Activated B cell treated with CpG ODN at 0.5 μM for 24 hours (primary cell): Measurements from ENCODE around the gene ZBTB2. TPM values are rescaled to one million over a fixed set of nuclear protein-coding genes. Genes with fewer than 3 reads are reported as not detected.

Experiments used
- ATAC-seq: fragments of 200-7000 bp; cut with Tn5 transposase; one replicate; pipeline ENCODE4 v1.10.0; 2021; ENCODE audit warnings: low read depth, mild to moderate bottlenecking, moderate library complexity
- CTCF ChIA-PET: fragments of 350-600 bp; sonication (Branson Sonifier 250); formaldehyde crosslinking; loops from one replicate; lab custom pipeline; 2021; ENCODE audit warnings: antibody characterized with exemption; lab: Charles Lee
- POLR2A ChIA-PET: fragments of 350-600 bp; sonication (Branson Sonifier 250); formaldehyde crosslinking; loops from one replicate; lab custom pipeline; 2021; ENCODE audit warnings: antibody characterized with exemption; lab: Charles Lee
- DNase-seq: peaks from one replicate; pipeline ENCODE4 v3.0.0; 2022
- H3K27ac Mint-ChIP-seq: one replicate; pipeline ENCODE4 v1.8.0; 2020; ENCODE audit warnings: mixed read lengths
- H3K27me3 Mint-ChIP-seq: one replicate; pipeline ENCODE4 v1.8.0; 2021; ENCODE audit warnings: mixed read lengths
- H3K36me3 Mint-ChIP-seq: one replicate; pipeline ENCODE4 v1.8.0; 2021; ENCODE audit warnings: low read depth, mixed read lengths
- H3K4me1 Mint-ChIP-seq: one replicate; pipeline ENCODE4 v1.8.0; 2021; ENCODE audit warnings: mixed read lengths
- H3K4me3 Mint-ChIP-seq: one replicate; pipeline ENCODE4 v1.8.0; 2020; ENCODE audit warnings: mild to moderate bottlenecking, mixed read lengths
- H3K9me3 Mint-ChIP-seq: one replicate; pipeline ENCODE4 v1.8.0; 2020; ENCODE audit warnings: mixed read lengths
- intact Hi-C: fragments of 100-400 bp; cut with micrococcal nuclease; formaldehyde crosslinking; loops from one replicate; pipeline ENCODE4 v1.15.1; 2024
- total RNA-seq: library from RNA; stranded (reverse); gene quantifications from 2 replicates; pipeline ENCODE4 v1.2.3, GENCODE V29; 2022
- TF ChIP-seq, protein P1 (sequence below): fragments of 200-600 bp; IDR thresholded peaks from one replicate; pipeline ENCODE4 v1.8.0; 2022; ENCODE audit warnings: antibody characterized with exemption, mild to moderate bottlenecking

The ZBTB2 gene
- total RNA-seq, 1 donor from 2014 or later, result 17.3 TPM

DNA sequence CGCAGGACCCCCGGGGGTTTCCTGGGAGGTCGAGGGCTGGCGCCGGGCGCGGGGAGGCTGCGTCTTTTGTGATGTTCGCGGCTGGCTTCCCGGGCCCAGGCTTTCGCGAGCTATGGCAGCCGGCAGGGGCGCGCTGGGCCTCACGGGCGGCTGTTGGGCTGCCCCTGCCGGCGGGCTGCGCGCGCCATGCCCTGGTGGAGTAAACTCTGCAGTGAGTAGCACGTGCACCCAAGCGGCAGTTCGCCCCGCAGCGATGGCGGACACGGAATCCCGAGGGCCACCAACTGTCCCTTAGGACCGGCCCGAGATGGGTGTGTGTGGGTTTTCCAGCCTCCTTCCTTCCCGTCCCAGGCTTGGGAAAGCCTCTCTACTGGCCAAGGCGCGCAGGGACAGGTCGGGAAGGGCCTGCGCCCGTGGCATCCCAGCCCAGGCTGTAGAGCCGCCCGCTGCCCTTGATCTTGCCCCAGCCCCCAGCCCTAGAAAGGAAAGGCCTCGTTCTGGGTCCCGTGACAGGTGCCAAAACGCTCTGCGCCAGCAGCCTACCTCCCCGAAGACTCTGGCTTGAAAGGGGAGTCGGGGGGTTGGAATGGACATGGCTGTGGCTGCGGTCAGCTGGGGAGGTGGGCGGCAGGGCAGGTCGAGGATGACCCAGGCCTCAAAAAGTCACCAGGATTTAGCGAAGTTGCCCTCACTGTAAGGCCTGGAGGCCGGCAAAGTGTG lies 49.7 kb downstream of the ZBTB2 start:
- ChIA-PET POLR2A (no interaction called here), CTCF (no interaction called here)
- Mint-ChIP-seq H3K36me3 (no peaks in the 10 kb centered on the region), H3K27me3 (peaks cover 2% of the 10 kb centered on the region), H3K9me3 (no peaks in the 10 kb centered on the region), H3K4me1 (no peaks in the 10 kb centered on the region), H3K4me3 (no peak overlapping the region), H3K27ac (no peak overlapping the region)
- TF ChIP-seq, protein P1, sequence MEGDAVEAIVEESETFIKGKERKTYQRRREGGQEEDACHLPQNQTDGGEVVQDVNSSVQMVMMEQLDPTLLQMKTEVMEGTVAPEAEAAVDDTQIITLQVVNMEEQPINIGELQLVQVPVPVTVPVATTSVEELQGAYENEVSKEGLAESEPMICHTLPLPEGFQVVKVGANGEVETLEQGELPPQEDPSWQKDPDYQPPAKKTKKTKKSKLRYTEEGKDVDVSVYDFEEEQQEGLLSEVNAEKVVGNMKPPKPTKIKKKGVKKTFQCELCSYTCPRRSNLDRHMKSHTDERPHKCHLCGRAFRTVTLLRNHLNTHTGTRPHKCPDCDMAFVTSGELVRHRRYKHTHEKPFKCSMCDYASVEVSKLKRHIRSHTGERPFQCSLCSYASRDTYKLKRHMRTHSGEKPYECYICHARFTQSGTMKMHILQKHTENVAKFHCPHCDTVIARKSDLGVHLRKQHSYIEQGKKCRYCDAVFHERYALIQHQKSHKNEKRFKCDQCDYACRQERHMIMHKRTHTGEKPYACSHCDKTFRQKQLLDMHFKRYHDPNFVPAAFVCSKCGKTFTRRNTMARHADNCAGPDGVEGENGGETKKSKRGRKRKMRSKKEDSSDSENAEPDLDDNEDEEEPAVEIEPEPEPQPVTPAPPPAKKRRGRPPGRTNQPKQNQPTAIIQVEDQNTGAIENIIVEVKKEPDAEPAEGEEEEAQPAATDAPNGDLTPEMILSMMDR, result no peak
- ATAC-seq (no peak), DNase-seq (no peak)
- intact Hi-C loops, result no loop called here

DNA sequence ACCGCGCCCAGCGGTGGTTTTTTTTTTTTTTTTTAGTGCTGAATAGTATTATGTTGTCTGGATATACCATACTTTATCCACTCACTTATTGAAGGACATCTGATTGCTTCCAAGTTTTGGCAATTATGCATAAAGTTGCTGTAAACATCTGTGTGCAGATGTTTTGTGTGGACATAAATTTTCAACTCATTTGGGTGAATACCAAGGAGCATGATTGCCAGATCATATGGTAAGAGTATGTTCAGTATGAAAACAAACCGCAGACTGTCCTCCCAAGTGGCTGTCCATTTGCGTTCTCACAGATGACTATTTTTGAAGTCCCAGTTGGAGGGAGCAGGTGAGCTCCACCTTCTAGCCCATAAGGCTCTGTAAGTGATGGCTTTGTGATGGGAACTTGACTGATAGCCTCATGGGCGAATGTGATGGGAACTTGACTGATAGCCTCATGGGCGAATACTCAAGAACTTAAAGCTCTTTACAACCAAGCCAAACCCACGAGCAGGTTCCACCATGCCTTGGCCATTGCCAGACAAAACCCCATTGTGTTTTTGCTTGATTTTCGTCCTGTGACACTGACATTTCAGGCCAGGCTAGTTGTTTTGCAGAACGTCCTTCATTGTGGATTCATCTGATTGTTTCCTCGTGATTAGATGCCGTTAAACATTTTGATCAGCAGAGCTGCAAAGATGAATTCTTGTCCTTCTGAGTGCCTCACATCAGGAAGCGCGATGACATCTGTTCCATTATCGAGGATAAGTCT lies 51.0 kb downstream of the ZBTB2 start:
- intact Hi-C loops, result no loop called here
- peaks cover 2% of the 10 kb centered on the region for H3K27me3 Mint-ChIP-seq
- TF ChIP-seq, protein P1, result no peak
- CTCF ChIA-PET, result no interaction called here
- H3K36me3 Mint-ChIP-seq, result no peaks in the 10 kb centered on the region
- DNase-seq (no peak), ATAC-seq (no peak)
- peaks cover 5% of the 10 kb centered on the region for H3K9me3 Mint-ChIP-seq
- H3K4me1 Mint-ChIP-seq, result no peaks in the 10 kb centered on the region
- H3K4me3 Mint-ChIP-seq, result no peak overlapping the region
- H3K27ac Mint-ChIP-seq, result no peak overlapping the region
- POLR2A ChIA-PET, result no interaction called here

DNA sequence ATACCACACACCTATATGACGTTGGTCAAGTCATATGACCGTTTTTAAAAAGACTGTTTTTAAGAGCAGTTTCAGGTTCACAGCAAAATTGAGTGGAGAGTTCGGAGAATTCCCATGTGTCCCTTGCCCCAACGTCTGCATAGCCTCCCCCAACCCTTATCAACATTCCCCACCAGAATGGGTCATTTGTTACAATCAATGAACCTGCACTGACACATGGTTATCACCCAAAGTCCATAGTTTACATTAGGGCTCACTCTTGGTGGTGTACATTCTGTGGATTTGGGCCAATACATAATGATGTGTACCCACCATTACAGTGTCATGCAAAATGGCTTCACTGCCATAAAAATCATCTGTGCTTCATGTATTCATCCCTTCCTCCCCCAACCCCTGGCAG lies 52.0 kb downstream of the ZBTB2 start:
- H3K4me3 Mint-ChIP-seq, result no peak overlapping the region
- peaks cover 5% of the 10 kb centered on the region for H3K9me3 Mint-ChIP-seq
- ATAC-seq (no peak), DNase-seq (no peak)
- intact Hi-C loops, result no loop called here
- TF ChIP-seq, protein P1, result no peak
- ChIA-PET POLR2A (no interaction called here), CTCF (no interaction called here)
- no peaks in the 10 kb centered on the region for H3K36me3 Mint-ChIP-seq
- peaks cover 4% of the 10 kb centered on the region for H3K27me3 Mint-ChIP-seq
- no peak overlapping the region for H3K27ac Mint-ChIP-seq
- peaks cover 3% of the 10 kb centered on the region for H3K4me1 Mint-ChIP-seq

DNA sequence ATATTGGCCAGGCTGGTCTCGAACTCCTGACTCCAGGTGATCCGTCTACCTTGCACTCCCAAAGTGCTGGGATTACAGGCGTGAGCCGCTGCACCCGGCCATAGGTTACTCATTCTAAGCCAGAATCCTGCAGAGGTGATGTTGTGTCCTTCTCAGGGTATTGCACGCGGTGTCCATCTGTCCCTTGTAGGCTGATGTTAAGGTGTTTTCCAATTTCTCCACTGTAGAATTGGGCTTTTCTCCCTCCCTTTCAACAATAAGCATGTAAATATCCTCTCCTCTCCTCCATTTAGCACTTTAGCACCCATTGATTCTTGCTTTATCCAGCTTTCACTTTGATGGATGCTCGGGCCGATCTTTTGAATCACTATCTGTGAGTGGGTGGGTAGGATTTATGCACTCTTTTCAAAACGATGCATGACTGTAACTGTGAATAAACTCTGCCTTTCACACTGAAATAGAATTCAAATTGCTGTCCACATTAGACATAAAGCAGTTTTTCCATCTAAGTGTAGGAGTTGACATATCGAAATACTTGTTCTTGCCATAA lies 52.6 kb downstream of the ZBTB2 start:
- TF ChIP-seq, protein P1, result no peak
- DNase-seq (no peak), ATAC-seq (no peak)
- Mint-ChIP-seq H3K4me3 (no peak overlapping the region), H3K4me1 (peaks cover 3% of the 10 kb centered on the region), H3K36me3 (no peaks in the 10 kb centered on the region), H3K27me3 (peaks cover 4% of the 10 kb centered on the region), H3K9me3 (peaks cover 5% of the 10 kb centered on the region), H3K27ac (no peak overlapping the region)
- ChIA-PET CTCF (no interaction called here), POLR2A (no interaction called here)
- intact Hi-C loops, result no loop called here

DNA sequence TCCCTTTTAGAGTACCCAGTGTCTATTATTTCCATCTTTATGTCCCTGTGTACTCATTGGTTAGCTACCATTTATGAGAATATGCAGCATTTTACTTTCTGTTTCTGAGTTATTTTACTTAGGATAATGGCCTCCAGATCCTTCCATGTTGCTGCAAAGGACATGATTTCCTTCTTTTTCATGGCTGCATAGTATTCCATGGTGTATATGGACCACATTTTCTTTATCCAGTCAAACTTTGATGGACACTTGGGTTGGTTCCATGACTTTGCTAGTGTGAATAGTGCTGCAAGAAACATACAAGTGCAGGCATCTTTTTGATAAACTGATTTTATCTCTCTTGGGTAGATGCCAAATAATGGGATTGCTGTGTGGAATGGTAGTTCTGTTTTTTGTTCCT lies 55.4 kb downstream of the ZBTB2 start:
- DNase-seq (no peak), ATAC-seq (no peak)
- ChIA-PET CTCF (interaction anchor here (1.4 to 3.9 kb wide), 4 partner anchors 11 to 446 kb away, joined by 3 to 21 read pairs (median 11); no protein-coding TSS in a partner anchor), POLR2A (no interaction called here)
- H3K27ac Mint-ChIP-seq, result no peak overlapping the region
- H3K27me3 Mint-ChIP-seq, result peaks cover 4% of the 10 kb centered on the region
- intact Hi-C loops, result no loop called here
- peaks cover 5% of the 10 kb centered on the region for H3K9me3 Mint-ChIP-seq
- no peak overlapping the region for H3K4me3 Mint-ChIP-seq
- TF ChIP-seq, protein P1, result no peak
- H3K4me1 Mint-ChIP-seq, result peaks cover 3% of the 10 kb centered on the region
- no peaks in the 10 kb centered on the region for H3K36me3 Mint-ChIP-seq
